Measurements from ENCODE around the gene HLCS.

Gene HLCS

DNA sequence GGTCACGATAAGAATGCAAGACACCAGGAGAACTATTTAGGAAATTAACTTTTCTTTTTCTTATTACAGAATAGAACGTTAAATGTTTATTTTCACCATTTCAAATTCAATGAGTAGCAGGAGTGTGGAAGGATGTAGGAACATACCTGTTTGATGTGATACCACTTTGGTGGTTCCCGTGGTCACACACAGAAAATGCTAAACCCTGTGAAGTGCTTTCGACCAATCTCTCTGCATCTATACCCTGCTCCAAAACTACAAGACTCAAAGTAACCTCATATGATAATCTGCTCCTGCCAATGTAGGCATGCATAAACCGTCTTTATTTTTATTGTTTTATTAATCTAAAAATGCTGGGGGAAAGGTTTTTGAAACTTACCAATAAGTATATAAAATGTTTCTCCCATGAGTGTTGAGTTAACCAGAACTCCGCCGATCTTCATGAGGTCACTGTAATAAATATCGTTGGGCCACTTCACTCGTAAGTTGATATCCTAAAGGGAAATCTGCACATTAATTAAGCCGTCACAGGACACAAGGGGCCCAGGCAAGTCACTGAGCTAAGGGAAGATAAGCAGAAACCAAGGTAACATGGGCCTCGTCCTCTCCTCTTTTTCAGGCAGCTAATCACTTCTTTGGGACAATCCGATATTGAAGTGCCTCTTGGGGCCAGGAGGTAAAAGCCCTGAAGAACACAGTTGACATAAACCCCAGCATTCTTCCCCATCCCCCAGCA is 207.0 kb downstream of the HLCS start:
- TF ChIP-seq, protein P1, sequence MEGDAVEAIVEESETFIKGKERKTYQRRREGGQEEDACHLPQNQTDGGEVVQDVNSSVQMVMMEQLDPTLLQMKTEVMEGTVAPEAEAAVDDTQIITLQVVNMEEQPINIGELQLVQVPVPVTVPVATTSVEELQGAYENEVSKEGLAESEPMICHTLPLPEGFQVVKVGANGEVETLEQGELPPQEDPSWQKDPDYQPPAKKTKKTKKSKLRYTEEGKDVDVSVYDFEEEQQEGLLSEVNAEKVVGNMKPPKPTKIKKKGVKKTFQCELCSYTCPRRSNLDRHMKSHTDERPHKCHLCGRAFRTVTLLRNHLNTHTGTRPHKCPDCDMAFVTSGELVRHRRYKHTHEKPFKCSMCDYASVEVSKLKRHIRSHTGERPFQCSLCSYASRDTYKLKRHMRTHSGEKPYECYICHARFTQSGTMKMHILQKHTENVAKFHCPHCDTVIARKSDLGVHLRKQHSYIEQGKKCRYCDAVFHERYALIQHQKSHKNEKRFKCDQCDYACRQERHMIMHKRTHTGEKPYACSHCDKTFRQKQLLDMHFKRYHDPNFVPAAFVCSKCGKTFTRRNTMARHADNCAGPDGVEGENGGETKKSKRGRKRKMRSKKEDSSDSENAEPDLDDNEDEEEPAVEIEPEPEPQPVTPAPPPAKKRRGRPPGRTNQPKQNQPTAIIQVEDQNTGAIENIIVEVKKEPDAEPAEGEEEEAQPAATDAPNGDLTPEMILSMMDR (IDR thresholded peaks at IDR 0.05; ENCODE audit: low read depth, low read length): no peak
- no peak for DNase-seq (ENCODE audit: low read depth in 2 of 2)

DNA sequence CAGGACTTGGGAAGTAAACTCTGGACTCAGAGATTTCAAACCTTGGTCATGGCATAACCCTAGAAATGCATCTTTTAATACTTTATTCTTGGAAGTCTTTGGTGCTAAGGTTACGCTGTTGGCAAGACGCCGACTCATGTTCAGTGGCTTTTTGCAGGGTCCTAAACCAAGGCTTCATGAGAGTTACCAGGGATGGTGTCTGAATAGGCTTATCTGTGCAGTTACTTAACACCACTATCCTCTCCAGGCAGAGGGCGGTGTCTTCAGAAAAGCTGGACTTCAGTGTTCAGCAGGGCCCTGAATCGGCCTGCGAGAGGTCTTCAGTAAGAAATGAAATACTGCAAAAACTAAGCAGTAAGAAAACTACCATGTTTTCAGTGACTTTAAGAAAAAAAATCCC is 209.3 kb downstream of the HLCS start:
- TF ChIP-seq, protein P1 (IDR thresholded peaks at IDR 0.05; ENCODE audit: low read depth, low read length): no peak
- DNase-seq (ENCODE audit: low read depth in 2 of 2): no peak
- H3K4me3 ChIP-seq (replicated peaks in 1 of 2; ENCODE audit: low read depth in 2 of 2, low read length in 2 of 2): no peak overlapping the region

More for the DNA sequence above, 207.0 kb downstream of the HLCS start:
- H3K4me3 ChIP-seq (replicated peaks in 1 of 2; ENCODE audit: low read depth in 2 of 2, low read length in 2 of 2): no peak overlapping the region

DNA sequence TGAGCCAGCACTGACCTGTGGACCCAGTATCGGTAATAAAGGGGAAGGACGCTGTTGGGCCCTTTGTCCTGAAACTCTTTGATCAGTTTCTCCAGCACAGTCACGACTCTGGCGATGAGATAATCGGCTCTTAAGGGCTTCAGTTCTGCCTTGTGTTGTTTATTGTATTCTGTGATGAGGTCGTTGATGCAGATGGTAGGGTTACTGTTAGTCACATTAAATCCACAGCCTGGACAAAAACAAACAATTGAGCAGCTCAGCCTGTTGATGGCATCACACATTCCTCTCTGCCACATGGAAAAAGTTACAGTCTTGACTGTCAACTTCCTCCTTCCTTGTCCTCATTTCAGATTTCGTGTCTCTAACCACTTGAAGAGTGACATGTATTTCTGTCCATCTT is 209.9 kb downstream of the HLCS start:
- TF ChIP-seq, protein P1 (IDR thresholded peaks at IDR 0.05; ENCODE audit: low read depth, low read length): no peak
- peak in 1 of 2 donors; percentile 73 for DNase-seq (ENCODE audit: low read depth in 2 of 2)
- no peak overlapping the region for H3K4me3 ChIP-seq (replicated peaks in 1 of 2; ENCODE audit: low read depth in 2 of 2, low read length in 2 of 2)

DNA sequence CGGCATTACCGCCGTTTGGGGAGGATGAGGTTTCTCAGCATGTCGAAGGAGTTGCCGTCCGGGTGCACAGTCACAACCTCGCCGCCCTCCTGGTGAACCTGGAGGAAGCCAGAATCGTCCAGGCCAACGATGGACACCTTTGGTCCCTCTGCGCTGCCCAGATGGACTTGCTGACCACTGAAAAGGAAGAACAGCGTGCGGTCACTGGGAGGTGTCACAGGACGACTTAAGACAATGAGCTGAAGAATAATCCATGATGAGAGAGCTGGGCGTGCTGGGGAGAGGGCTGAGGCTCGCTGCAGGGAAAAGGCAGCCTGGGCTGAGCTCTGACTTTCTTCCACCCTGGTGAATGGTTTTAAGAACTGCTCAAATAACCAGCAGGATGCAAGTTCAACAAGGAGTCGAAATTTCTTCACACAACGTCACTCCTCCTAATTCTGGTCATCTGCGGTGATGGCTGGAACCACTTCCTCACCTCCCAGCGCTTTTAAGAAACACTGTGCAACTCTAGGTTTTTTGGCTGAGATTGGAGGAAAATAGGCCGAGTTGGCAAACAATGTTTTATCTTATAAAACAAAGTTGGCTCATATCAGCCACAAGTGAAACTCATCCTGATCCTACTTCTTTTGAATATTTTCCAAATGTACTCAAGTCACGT is 212.1 kb downstream of the HLCS start:
- no peak for DNase-seq (ENCODE audit: low read depth in 2 of 2)
- TF ChIP-seq, protein P1 (IDR thresholded peaks at IDR 0.05; ENCODE audit: low read depth, low read length): no peak
- no peak overlapping the region for H3K4me3 ChIP-seq (replicated peaks in 1 of 2; ENCODE audit: low read depth in 2 of 2, low read length in 2 of 2)

DNA sequence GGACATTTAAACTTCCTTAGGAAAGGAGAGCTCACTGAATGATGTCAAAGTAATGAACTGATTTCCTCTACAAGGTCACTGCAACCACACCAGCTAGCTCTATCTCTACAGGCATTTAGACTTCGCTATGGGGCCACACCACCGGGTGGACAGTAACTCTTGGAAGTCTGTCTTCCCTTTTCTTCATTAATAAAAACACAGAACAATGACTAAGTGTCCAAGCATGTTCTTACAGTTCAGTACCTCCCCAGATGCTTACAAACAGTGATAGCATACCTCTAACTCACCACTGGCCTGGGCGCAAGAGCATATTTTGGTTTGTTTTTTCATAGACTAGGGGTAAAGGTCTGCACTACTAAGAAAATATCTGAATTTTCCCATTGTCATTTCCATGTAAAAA is 212.9 kb downstream of the HLCS start:
- peak; percentile 42 to 81 for DNase-seq (ENCODE audit: low read depth in 2 of 2)
- no peak overlapping the region for H3K4me3 ChIP-seq (replicated peaks in 1 of 2; ENCODE audit: low read depth in 2 of 2, low read length in 2 of 2)
- TF ChIP-seq, protein P1 (IDR thresholded peaks at IDR 0.05; ENCODE audit: low read depth, low read length): no peak

DNA sequence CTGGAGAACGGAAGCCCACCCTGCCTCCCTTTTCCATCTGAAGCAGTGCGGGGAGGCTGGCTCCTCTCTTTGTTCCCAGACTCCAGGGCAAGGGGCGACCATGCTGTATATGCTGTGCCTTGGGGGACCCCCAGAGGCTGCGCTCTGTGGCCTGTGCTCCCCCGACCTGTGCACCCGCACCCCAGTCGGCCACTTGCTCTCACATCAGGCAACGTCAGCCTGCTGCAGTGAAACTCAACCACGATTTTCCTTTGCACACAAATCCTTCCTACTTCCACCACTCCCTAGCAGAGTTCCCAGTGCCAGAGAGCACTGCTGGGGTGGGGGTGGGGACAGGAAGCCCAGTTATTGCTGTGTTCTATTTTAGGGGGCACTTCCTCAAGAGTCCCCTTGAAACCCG is 215.1 kb downstream of the HLCS start:
- DNase-seq (ENCODE audit: low read depth in 2 of 2): no peak
- TF ChIP-seq, protein P1 (IDR thresholded peaks at IDR 0.05; ENCODE audit: low read depth, low read length): no peak
- H3K4me3 ChIP-seq (replicated peaks in 1 of 2; ENCODE audit: low read depth in 2 of 2, low read length in 2 of 2): no peak overlapping the region

Data from cardiac fibroblast (primary cell).